ENCODE data around the gene CCDC144A.
"Not testable (repeated sequence)": the region's sequence is repeated elsewhere in the genome, so short reads cannot be mapped to it uniquely, and the experiment has no call there.

CCDC144A gene

GRCh38 chr17:16787851-16788250, 97.8 kb downstream of the CCDC144A start:
- not testable (repeated sequence) for H3K27ac Mint-ChIP-seq; H3K9me3 Mint-ChIP-seq; ATAC-seq (replicated peaks); H3K4me3 Mint-ChIP-seq; H3K4me1 Mint-ChIP-seq (ENCODE audit: low read depth in 2 of 2); DNase-seq; H3K36me3 Mint-ChIP-seq (ENCODE audit: insufficient read depth)
- peaks cover 6 to 10% of the 10 kb centered on the region in 2 donors for H3K27me3 Mint-ChIP-seq

DNA sequence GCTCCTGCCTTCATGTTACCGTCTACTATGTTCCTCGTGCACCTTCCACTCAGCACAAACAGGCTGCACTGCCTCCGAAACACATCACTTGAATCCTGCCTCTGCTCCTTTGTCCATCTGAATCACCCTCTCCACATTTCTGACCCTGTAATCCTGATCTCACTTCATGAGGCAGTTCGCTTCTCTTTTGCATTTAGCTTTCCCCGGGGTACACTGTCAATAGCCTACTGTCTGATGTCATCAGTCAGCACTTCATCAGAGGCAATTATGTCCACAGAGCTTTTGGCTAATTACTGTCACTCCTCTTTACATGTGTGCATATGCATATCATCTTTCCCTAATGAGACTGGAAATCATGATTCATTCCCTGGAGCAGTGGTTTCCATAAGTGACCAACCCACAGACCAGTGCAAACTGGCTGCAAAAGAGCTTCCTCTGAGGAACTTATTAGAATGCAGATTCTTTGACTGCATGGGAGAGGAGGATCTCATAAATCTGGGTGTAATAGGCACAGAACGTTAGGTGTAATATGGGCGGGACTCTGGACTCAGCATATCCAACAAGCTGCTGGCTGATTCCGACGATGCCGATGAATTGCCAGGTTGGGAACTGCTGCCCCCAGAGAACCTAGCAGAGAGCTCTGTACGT, 99.0 kb downstream of the CCDC144A start:
- DNase-seq; H3K27ac Mint-ChIP-seq; H3K4me3 Mint-ChIP-seq; ATAC-seq (replicated peaks); H3K9me3 Mint-ChIP-seq; H3K4me1 Mint-ChIP-seq (ENCODE audit: low read depth in 2 of 2); H3K36me3 Mint-ChIP-seq (ENCODE audit: insufficient read depth): not testable (repeated sequence)
- H3K27me3 Mint-ChIP-seq, result peaks cover 0 to 10% of the 10 kb centered on the region in 2 donors

- H3K27me3 Mint-ChIP-seq, result peaks cover 3 to 10% of the 10 kb centered on the region in 2 donors
- H3K9me3 Mint-ChIP-seq; H3K4me3 Mint-ChIP-seq; DNase-seq; H3K36me3 Mint-ChIP-seq (ENCODE audit: insufficient read depth); ATAC-seq (replicated peaks); H3K27ac Mint-ChIP-seq; H3K4me1 Mint-ChIP-seq (ENCODE audit: low read depth in 2 of 2): not testable (repeated sequence)
These were observed 99.6 kb downstream of the CCDC144A start for GRCh38 chr17:16789622-16790021.

- not testable (repeated sequence) for H3K9me3 Mint-ChIP-seq; H3K36me3 Mint-ChIP-seq (ENCODE audit: insufficient read depth); ATAC-seq (replicated peaks); H3K27me3 Mint-ChIP-seq; H3K4me3 Mint-ChIP-seq; DNase-seq; H3K27ac Mint-ChIP-seq; H3K4me1 Mint-ChIP-seq (ENCODE audit: low read depth in 2 of 2)
These were observed 100.4 kb downstream of the CCDC144A start for GRCh38 chr17:16790313-16790871.

GRCh38 chr17:16794215-16794614, 104.2 kb downstream of the CCDC144A start:
- not testable (repeated sequence) for H3K4me1 Mint-ChIP-seq (ENCODE audit: low read depth in 2 of 2); DNase-seq; ATAC-seq (replicated peaks); H3K27ac Mint-ChIP-seq; H3K36me3 Mint-ChIP-seq (ENCODE audit: insufficient read depth); H3K4me3 Mint-ChIP-seq; H3K9me3 Mint-ChIP-seq; H3K27me3 Mint-ChIP-seq

DNA sequence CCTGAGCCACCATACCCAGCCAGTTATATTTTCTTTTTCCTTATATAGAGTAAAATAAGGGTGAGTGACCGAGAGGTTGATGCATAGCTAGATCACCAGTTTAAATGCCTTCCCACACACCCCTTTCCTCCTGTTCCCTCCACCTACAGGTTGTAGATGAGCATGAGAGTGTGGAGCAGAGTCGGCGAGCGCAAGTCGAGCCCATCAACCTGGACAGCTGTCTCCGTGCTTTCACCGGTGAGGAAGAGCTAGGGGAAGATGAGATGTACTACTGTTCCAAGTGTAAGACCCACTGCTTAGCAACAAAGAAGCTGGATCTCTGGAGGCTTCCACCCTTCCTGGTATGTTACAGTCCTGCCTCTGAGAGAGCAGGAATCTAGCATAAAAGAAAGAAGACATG, 105.9 kb downstream of the CCDC144A start:
- not testable (repeated sequence) for ATAC-seq (replicated peaks); DNase-seq; H3K4me3 Mint-ChIP-seq; H3K4me1 Mint-ChIP-seq (ENCODE audit: low read depth in 2 of 2); H3K36me3 Mint-ChIP-seq (ENCODE audit: insufficient read depth); H3K27ac Mint-ChIP-seq; H3K9me3 Mint-ChIP-seq
- H3K27me3 Mint-ChIP-seq, result peaks cover 9 to 20% of the 10 kb centered on the region in 2 donors

GRCh38 chr17:16804851-16805250, 114.8 kb downstream of the CCDC144A start:
- H3K27me3 Mint-ChIP-seq, result peaks cover 9 to 26% of the 10 kb centered on the region in 2 donors
- ATAC-seq (replicated peaks); H3K27ac Mint-ChIP-seq; H3K4me1 Mint-ChIP-seq (ENCODE audit: low read depth in 2 of 2); H3K36me3 Mint-ChIP-seq (ENCODE audit: insufficient read depth); H3K9me3 Mint-ChIP-seq; H3K4me3 Mint-ChIP-seq; DNase-seq: not testable (repeated sequence)

DNA sequence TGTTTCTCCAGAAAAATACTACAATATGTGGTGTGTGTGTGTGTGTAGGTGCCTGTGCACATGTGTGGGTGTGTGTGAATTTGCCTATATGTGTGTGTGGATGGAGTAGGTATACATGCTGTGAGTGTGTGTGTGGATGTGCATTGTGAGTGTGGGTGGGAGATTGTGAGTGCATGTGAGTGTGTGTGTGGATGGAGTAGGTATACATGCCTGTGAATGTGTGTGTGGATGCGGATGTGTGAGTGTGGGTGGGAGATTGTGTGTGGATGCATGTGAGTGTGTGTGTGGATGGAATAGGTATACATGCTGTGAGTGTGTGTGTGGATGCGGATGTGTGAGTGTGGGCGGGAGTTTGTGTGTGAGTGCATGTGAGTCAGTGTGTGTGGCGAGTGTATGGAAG, 116.6 kb downstream of the CCDC144A start:
- H3K27ac Mint-ChIP-seq, result not testable (repeated sequence)

DNA sequence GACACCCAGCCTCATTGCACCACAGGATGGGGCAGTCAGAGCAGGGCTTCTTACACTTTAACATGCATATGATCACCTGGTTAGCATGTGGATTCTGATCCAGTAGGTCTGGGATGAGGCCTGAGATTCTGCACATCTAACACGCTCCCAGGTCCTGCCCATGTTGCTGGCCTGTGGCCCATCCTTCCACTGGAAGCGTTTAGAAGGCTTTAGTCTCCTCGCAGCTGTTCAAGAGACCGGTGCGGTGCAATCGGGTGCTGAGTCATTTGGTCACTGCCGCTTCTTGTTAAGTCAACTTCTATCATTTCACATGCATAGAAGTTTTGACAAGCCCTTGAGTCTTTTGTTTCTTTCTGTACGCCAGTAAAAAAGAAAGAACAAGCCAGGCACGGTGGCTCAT, 117.6 kb downstream of the CCDC144A start:
- H3K4me1 Mint-ChIP-seq (ENCODE audit: low read depth in 2 of 2); H3K27ac Mint-ChIP-seq; ATAC-seq (replicated peaks); H3K36me3 Mint-ChIP-seq (ENCODE audit: insufficient read depth); H3K9me3 Mint-ChIP-seq; H3K4me3 Mint-ChIP-seq; DNase-seq: not testable (repeated sequence)
- H3K27me3 Mint-ChIP-seq, result peaks cover 10 to 19% of the 10 kb centered on the region in 2 donors

More for the DNA sequence above, 116.6 kb downstream of the CCDC144A start:
- ATAC-seq (replicated peaks); H3K4me1 Mint-ChIP-seq (ENCODE audit: low read depth in 2 of 2); H3K36me3 Mint-ChIP-seq (ENCODE audit: insufficient read depth); DNase-seq; H3K9me3 Mint-ChIP-seq; H3K4me3 Mint-ChIP-seq: not testable (repeated sequence)
- peaks cover 9 to 19% of the 10 kb centered on the region in 2 donors for H3K27me3 Mint-ChIP-seq

DNA sequence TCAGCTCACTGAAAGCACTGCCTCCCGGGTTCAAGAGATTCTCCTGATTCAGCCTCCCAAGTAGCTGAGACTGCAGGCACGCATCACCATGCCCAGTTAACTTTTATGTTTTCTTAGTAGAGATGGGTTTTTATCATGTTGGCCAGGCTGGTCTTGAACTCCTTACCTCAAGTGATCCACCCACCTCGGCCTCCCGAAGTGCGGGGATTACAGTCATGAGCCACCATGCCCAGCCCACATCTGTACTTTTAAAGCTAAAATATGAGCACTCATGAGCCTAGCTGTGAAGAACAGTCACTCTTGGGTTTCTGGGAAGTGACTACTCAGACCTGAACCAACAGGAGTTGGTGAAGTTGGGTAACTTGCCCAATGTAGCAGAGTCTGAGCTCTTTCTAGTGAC, 120.2 kb downstream of the CCDC144A start:
- not testable (repeated sequence) for ATAC-seq (replicated peaks); H3K4me3 Mint-ChIP-seq; DNase-seq; H3K36me3 Mint-ChIP-seq (ENCODE audit: insufficient read depth); H3K27ac Mint-ChIP-seq; H3K9me3 Mint-ChIP-seq; H3K4me1 Mint-ChIP-seq (ENCODE audit: low read depth in 2 of 2)
- peaks cover 22 to 35% of the 10 kb centered on the region in 2 donors for H3K27me3 Mint-ChIP-seq

- DNase-seq; H3K27ac Mint-ChIP-seq; H3K36me3 Mint-ChIP-seq (ENCODE audit: insufficient read depth); ATAC-seq (replicated peaks); H3K4me3 Mint-ChIP-seq; H3K4me1 Mint-ChIP-seq (ENCODE audit: low read depth in 2 of 2); H3K9me3 Mint-ChIP-seq: not testable (repeated sequence)
- peaks cover 37 to 53% of the 10 kb centered on the region in 2 donors for H3K27me3 Mint-ChIP-seq
These were observed 122.1 kb downstream of the CCDC144A start for GRCh38 chr17:16812126-16812525.

DNA sequence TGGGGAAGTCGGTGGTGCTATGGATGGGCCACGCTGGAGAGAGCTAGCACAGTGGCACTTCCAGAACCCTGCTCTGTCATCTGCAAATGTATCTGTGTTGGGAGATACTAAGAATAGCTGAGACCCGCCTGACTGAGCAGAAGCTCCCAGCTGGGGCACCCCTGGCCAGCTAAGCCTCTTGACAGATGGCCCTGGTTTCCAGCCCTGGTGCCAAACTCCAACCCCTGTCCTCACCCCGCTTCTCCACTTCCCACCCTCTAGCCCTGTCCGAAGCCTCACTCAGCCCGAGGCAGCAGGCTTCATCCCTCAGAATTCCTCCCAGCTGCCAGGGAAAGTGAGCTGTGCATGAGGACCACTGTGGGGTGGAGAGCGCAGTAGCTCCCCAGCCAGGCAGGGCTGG, 124.4 kb downstream of the CCDC144A start:
- H3K27me3 Mint-ChIP-seq, result peaks cover 51 to 68% of the 10 kb centered on the region in 2 donors
- no peaks in the 10 kb centered on the region for H3K9me3 Mint-ChIP-seq
- DNase-seq (no peak), ATAC-seq (replicated peaks) (no peak)
- no peaks in the 10 kb centered on the region for H3K4me1 Mint-ChIP-seq (ENCODE audit: low read depth in 2 of 2)
- H3K27ac Mint-ChIP-seq, result no peak overlapping the region
- no peaks in the 10 kb centered on the region for H3K36me3 Mint-ChIP-seq (ENCODE audit: insufficient read depth)
- no peak overlapping the region for H3K4me3 Mint-ChIP-seq

DNA sequence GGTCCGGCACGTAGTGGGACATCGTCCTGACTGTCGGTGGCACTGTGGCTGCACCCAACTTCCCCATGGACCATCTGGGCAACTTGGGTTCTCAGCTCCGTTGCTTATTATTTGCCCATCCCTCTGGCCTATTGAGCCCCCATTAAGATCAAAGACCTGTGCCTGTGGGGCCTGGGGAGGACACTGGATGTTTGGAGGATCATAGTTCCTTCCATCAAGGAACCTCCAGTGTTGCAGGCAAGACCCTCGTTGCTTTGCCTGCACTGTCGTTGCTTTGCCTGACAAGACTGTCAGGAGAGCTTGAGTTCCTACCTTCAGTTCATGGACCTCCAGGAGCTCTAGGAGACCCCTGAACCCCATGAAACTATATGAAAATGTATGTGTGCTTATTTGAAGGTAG, 127.2 kb downstream of the CCDC144A start:
- no peaks in the 10 kb centered on the region for H3K4me1 Mint-ChIP-seq (ENCODE audit: low read depth in 2 of 2)
- no peak overlapping the region for H3K27ac Mint-ChIP-seq
- no peaks in the 10 kb centered on the region for H3K9me3 Mint-ChIP-seq
- no peak for ATAC-seq (replicated peaks)
- no peak overlapping the region for H3K4me3 Mint-ChIP-seq
- peaks cover 52 to 84% of the 10 kb centered on the region in 2 donors for H3K27me3 Mint-ChIP-seq
- no peak for DNase-seq
- H3K36me3 Mint-ChIP-seq (ENCODE audit: insufficient read depth), result no peaks in the 10 kb centered on the region

- H3K27ac Mint-ChIP-seq, result not testable (repeated sequence)
These were observed 127.9 kb downstream of the CCDC144A start for GRCh38 chr17:16817940-16818339.

More at GRCh38 chr17:16817940-16818339, 127.9 kb downstream of the CCDC144A start:
- not testable (repeated sequence) for ATAC-seq (replicated peaks); H3K4me1 Mint-ChIP-seq (ENCODE audit: low read depth in 2 of 2); DNase-seq; H3K9me3 Mint-ChIP-seq; H3K36me3 Mint-ChIP-seq (ENCODE audit: insufficient read depth); H3K4me3 Mint-ChIP-seq
- peaks cover 52 to 80% of the 10 kb centered on the region in 2 donors for H3K27me3 Mint-ChIP-seq

Measured in effector memory CD8-positive, alpha-beta T cell (primary cell).